Large intestine (tissue), 3 donors: Measurements from ENCODE around the gene NDRG2. TPM values are rescaled to one million over a fixed set of nuclear protein-coding genes. Genes with fewer than 3 reads are reported as not detected.

Experiments used
- DNase-seq, 2 donors: peaks; one replicate each; pipeline versions ENCODE4 v3.0.0 to v3.0.0-alpha.2; 2013
- H3K27ac ChIP-seq: one replicate; pipeline ENCODE4 v1.5.1; 2013; ENCODE audit warnings: low read length
- H3K27me3 ChIP-seq: 2 replicates; pipeline ENCODE4 v1.6.1; 2013; ENCODE audit warnings: low read length; ENCODE audit not compliant: control insufficient read depth, insufficient read depth
- H3K36me3 ChIP-seq: 2 replicates; pipeline ENCODE4 v1.6.1; 2013; ENCODE audit warnings: low read length; ENCODE audit not compliant: control insufficient read depth, insufficient read depth
- H3K4me1 ChIP-seq: one replicate; pipeline ENCODE4 v1.6.1; 2013; ENCODE audit warnings: low read length; ENCODE audit not compliant: control insufficient read depth, insufficient read depth
- H3K4me3 ChIP-seq: one replicate; pipeline ENCODE4 v1.5.1; 2013; ENCODE audit warnings: low read length
- H3K9me3 ChIP-seq: one replicate; pipeline ENCODE4 v1.6.1; 2013; ENCODE audit warnings: mild to moderate bottlenecking, low read depth, low read length, moderate library complexity; ENCODE audit not compliant: control insufficient read depth
- WGBS: methylation state at CpG from one replicate; pipeline ENCODE4 v1.1.5; 2013; ENCODE audit warnings: low lambda C conversion rate; ENCODE audit not compliant: insufficient coverage; 5-methylcytosine and 5-hydroxymethylcytosine counted together
- polyA plus RNA-seq: library from polyadenylated mRNA; unstranded; fragments of 120-200 nt; gene quantifications from one replicate; pipeline ENCODE4 v1.2.1, GENCODE V29; 2013

The NDRG2 gene
- polyA plus RNA-seq, 1 donor: 76.5 TPM

DNA sequence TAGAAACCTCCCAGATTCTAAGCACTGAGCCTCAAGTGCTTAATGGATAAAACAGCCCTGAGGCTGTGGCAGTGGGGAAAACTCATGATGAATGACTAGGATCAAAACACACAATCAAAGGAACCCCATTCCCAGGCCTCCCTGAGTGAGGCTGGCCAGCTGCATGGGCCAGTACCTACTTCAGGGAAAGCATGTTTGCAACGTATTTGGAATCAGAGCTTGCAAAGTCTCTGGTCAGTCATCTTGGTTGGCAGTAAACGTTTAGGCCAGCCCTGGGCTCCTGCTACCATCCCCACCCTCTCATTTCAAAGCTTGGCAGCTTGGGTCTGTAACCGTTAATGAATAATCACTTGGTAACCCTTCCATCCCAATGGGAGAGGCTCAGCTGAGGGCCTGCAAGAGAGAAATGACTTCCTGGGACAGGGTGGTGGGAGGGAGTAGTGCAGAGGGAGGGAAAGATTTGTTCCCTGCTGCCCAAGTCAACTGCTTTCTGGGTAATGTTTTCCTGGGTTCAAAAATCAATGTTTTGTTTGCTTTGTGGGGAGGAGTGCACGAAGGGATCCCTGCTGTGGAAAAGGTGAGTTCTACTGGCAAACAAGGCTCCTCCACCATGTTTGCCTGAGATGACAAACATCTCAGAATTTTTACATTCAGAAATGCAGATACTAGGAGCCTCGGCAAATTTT is 30.7 kb upstream of the NDRG2 start:
- Histone ChIP-seq H3K27ac (peak overlapping the region; percentile 30), H3K4me1 (peaks cover 22% of the 10 kb centered on the region), H3K27me3 (no peaks in the 10 kb centered on the region), H3K36me3 (no peaks in the 10 kb centered on the region), H3K4me3 (no peak overlapping the region), H3K9me3 (no peaks in the 10 kb centered on the region)
- peak in 1 of 2 donors; percentile 63 for DNase-seq
- WGBS: no CpG with 5 or more reads among the region's 5 CpGs

DNA sequence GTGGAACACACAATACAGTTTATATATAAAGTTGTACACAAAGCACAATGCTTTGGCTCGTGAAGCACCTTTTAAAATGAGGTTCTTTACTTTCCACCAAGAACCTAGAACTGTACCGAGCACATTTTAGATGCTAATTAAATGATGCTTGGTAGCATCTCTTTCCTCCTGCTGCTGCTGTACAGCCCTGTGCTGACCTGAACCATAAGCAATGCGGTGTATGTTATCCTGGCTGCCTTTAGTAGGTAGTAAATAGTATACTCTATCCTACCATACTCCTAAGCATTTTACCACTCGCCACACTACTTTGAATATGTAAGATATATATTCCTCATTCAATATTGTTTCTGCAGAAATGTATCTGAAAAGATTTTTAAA is 29.9 kb upstream of the NDRG2 start:
- no peak overlapping the region for H3K27ac ChIP-seq
- DNase-seq: no peak
- H3K4me1 ChIP-seq: peaks cover 16% of the 10 kb centered on the region
- no peaks in the 10 kb centered on the region for H3K36me3 ChIP-seq
- no peaks in the 10 kb centered on the region for H3K27me3 ChIP-seq
- WGBS: 83% methylated on average over 1 of the region's 4 CpGs
- H3K9me3 ChIP-seq: no peaks in the 10 kb centered on the region
- H3K4me3 ChIP-seq: no peak overlapping the region

DNA sequence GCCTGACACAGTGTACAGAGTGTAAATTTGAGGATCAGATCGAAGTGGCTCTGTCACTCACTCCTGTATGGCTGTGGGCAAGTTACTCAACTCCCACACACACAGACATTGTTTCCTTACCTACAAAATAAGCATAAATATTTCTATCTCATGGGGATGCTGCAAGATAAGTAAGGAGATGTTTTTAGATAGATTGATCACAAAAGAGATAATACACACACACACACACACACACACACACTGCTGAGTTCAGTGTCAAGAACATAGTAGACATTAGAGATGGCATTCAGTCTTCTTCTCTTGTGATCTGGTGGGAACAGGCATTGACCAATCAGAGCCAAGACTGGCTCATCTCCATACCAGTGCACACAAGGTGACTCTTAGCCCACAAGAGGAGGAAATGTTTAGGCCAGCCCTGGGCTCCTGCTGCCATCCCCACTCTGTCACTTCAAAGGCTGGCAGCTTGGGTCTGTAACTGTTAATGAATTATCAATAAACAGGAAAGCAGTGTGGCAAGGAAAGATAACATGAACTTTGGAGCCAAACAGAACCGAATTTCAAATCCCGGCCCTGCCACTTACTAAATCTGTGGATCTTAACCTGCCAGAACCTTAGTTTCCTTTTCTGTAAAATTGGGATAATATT is 29.4 kb upstream of the NDRG2 start:
- H3K4me3 ChIP-seq: no peak overlapping the region
- H3K36me3 ChIP-seq: no peaks in the 10 kb centered on the region
- peaks cover 16% of the 10 kb centered on the region for H3K4me1 ChIP-seq
- 40% methylated on average over 1 of the region's 3 CpGs for WGBS
- H3K27ac ChIP-seq: peak overlapping the region; percentile 6
- H3K9me3 ChIP-seq: no peaks in the 10 kb centered on the region
- DNase-seq: peak in 1 of 2 donors; percentile 55
- H3K27me3 ChIP-seq: no peaks in the 10 kb centered on the region

DNA sequence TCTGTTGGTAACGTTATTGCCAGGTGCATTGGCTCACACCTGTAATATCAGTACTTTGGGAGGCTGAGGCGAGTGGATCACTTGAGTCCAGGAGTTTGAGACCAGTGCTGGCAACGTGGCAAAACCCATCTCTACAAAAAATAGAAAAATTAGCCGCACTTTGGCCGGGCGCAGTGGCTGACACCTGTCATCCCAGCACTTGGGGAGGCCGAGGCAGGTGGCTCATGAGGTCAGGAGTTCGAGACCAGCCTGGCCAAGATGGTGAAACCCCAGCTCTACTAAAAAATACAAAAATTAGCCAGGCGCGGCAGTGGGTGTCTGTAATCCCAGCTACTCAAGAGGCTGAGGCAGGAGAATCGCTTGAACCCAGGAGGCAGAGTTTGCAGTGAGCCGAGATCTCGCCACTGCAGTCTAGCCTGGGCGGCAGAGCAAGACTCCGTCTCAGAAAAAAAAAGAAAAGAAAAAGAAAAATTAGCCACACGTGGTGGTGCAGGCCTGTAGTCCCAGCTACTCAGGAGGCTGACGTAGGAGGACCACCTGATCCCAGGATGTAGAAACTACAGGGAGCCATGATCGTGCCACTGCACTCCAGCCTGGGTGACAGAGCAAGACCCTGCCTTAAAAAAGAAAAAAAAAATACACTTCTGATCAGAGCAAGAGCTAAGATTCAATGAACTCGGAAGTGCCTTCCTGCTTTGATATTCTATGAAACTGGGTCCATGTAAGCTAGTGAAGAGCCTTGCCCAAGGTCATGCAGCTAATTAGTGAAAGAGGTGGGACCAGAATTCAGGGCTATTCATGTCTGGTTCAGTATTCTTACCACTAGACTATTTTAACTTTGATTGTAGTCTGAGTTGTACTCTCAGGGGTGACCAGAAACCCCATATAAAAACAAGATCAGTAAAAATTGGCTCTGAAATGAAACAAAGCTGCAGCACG is 28.6 kb upstream of the NDRG2 start:
- H3K4me1 ChIP-seq: peaks cover 16% of the 10 kb centered on the region
- 80% methylated on average over 2 of the region's 20 CpGs for WGBS
- no peak for DNase-seq
- no peaks in the 10 kb centered on the region for H3K9me3 ChIP-seq
- H3K4me3 ChIP-seq: no peak overlapping the region
- peak overlapping the region; percentile 6 for H3K27ac ChIP-seq
- no peaks in the 10 kb centered on the region for H3K36me3 ChIP-seq
- H3K27me3 ChIP-seq: no peaks in the 10 kb centered on the region

DNA sequence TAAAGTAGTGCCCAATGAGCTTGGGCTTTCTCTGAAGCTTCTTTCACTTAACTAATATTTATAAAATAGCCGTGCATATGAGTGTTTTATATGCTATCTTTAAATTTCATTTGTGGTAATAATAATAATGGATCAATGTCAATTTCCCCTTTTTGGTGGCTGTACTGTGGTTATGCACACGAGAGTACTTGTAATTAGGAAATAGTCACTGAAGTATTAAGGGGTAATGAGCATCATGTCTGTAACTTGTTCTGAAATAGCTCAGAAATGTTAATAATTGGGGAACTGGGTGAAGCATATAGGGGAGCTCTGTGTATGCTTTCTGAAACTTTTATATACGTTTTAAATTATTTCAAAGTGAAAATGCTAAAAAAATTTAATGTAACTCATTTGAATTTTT is 25.7 kb upstream of the NDRG2 start:
- no peak overlapping the region for H3K4me3 ChIP-seq
- 87% methylated on average over 3 of the region's 3 CpGs for WGBS
- H3K9me3 ChIP-seq: no peaks in the 10 kb centered on the region
- H3K4me1 ChIP-seq: peaks cover 12% of the 10 kb centered on the region
- DNase-seq: no peak
- H3K27me3 ChIP-seq: no peaks in the 10 kb centered on the region
- H3K36me3 ChIP-seq: no peaks in the 10 kb centered on the region
- H3K27ac ChIP-seq: no peak overlapping the region

DNA sequence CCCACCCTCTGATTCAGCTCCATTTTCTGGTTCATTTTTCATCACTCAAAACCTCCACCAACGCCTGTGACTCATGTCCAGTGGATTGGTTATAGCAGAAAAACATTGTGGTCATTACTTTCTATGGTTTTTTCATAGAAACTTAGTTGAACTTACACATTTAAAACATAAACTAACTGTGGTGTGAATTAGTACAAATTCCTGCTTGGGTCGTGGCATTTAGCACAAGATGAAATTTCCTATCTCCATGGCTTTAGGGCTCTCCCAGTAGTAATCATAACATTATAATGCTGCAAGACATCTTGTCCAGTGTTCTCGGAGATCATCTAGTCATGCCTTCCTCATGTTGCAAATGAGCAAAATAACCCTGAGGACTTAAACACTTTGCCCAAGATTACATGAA is 24.4 kb upstream of the NDRG2 start:
- DNase-seq: no peak
- WGBS: 60% methylated on average over 2 of the region's 3 CpGs
- no peaks in the 10 kb centered on the region for H3K27me3 ChIP-seq
- peaks cover 7% of the 10 kb centered on the region for H3K4me1 ChIP-seq
- H3K9me3 ChIP-seq: no peaks in the 10 kb centered on the region
- H3K4me3 ChIP-seq: no peak overlapping the region
- no peak overlapping the region for H3K27ac ChIP-seq
- H3K36me3 ChIP-seq: no peaks in the 10 kb centered on the region

DNA sequence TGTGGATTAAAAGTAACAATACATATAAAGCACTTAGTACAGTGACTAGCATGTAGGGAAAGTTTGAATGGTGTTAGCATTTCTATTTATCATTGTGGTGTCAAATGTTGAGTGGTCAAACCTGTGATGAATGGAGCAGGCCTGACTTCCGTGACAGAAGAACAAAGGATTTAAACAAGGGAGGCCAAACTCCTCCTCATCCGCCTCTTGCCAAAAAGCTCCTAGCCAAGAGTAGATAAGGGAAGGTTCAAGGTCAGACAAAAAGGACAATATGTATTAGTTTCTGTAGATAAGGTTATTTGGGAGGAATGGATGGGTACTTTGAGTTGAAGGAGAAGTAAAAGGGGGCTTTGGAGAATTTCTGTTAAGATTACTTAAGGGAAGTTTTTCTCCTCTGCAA is 23.8 kb upstream of the NDRG2 start:
- 100% methylated on average over 1 of the region's 2 CpGs for WGBS
- H3K27me3 ChIP-seq: no peaks in the 10 kb centered on the region
- no peaks in the 10 kb centered on the region for H3K36me3 ChIP-seq
- no peak for DNase-seq
- no peak overlapping the region for H3K27ac ChIP-seq
- no peak overlapping the region for H3K4me3 ChIP-seq
- H3K4me1 ChIP-seq: peaks cover 4% of the 10 kb centered on the region
- no peaks in the 10 kb centered on the region for H3K9me3 ChIP-seq

DNA sequence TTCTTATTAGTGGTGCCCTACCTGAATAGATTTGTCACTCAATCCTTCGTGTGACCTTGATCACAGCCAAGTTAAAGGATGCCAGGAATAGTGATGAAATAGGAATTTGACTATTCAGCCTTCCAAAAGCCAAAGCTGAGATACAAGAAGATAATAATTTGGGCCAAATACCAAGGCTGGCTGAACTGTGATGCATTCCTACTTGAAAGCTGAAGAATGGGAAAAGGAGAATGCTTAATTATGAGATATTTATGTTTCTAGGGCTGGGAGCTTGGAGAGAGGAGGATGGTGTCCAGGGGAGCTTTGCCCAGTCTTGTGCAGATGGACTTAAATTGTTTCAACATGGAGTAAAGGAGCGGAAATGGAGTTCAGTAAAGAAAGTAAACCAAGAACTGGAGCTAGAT is 22.5 kb upstream of the NDRG2 start:
- DNase-seq: no peak
- no peak overlapping the region for H3K4me3 ChIP-seq
- 83% methylated on average over 1 of the region's 2 CpGs for WGBS
- no peaks in the 10 kb centered on the region for H3K36me3 ChIP-seq
- H3K9me3 ChIP-seq: no peaks in the 10 kb centered on the region
- no peak overlapping the region for H3K27ac ChIP-seq
- H3K4me1 ChIP-seq: peaks cover 8% of the 10 kb centered on the region
- H3K27me3 ChIP-seq: no peaks in the 10 kb centered on the region

DNA sequence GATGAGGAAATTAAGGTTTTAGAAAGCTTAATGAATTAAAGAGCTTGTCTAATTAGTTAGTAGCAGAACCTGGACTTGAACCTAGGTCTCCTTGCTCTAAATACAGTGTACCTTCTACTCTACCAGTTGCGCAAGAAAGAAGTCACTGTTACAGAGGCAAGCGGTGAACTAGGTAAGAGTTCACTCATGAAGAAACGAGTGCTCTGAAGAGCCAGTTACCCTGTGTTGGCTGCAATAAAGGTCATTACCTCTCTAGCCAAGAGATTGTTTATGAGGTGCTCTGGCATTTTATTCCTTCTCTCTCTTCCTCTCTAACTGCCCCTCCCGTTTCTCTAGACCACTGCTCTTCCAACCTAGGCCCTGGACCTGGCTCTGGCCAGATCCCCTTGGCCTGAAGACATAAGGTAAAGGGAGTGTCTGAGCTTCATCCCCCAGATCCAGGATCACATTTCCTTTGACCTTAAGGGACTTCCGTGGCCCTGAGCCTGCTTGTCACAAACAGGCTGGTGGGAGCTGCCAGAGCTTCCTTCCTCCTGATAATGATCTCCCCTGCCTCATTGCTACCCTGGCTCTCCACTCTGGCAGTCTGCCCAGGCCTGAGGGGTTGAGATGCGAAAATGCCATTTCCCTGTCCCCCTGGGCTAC is 19.2 kb upstream of the NDRG2 start:
- no peaks in the 10 kb centered on the region for H3K27me3 ChIP-seq
- no CpG with 5 or more reads among the region's 6 CpGs for WGBS
- DNase-seq: peak; percentile 72 to 80
- H3K36me3 ChIP-seq: no peaks in the 10 kb centered on the region
- no peak overlapping the region for H3K4me3 ChIP-seq
- H3K4me1 ChIP-seq: peaks cover 18% of the 10 kb centered on the region
- peak overlapping the region; percentile 9 for H3K27ac ChIP-seq
- no peaks in the 10 kb centered on the region for H3K9me3 ChIP-seq

DNA sequence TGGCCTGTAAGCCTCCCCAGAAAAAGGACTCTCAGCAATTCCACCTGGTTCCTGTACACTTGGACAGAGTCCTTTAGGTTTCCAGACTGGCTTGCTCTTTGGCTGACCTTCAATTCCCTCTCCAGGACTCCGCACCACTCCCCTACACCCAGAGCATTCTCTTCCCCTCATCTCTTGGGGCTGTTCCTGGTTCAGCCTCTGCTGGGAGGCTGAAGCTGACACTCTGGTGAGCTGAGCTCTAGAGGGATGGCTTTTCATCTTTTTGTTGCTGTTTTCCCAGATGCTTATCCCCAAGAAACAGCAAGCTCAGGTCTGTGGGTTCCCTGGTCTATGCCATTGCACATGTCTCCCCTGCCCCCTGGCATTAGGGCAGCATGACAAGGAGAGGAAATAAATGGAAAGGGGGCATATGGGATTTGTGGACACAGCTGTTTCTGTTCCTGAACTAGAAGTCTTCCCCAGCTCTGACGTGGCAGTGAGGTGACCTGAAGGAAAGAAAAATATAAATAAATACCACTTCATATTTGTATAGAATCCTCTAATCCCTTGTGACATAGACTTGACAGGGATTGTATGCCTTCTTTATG is 18.6 kb upstream of the NDRG2 start:
- Histone ChIP-seq H3K9me3 (no peaks in the 10 kb centered on the region), H3K27me3 (no peaks in the 10 kb centered on the region), H3K4me1 (peaks cover 24% of the 10 kb centered on the region), H3K36me3 (no peaks in the 10 kb centered on the region), H3K4me3 (no peak overlapping the region), H3K27ac (no peak overlapping the region)
- DNase-seq: no peak
- WGBS: 50% methylated on average over 2 of the region's 2 CpGs
